Measurements from ENCODE around the gene OAS3. TPM values are rescaled to one million over a fixed set of nuclear protein-coding genes. Genes with fewer than 3 reads are reported as not detected.

OAS3 gene
- total RNA-seq, 3 donors from 2014 or later: 5.2 to 15.1 (median 5.9) TPM

DNA sequence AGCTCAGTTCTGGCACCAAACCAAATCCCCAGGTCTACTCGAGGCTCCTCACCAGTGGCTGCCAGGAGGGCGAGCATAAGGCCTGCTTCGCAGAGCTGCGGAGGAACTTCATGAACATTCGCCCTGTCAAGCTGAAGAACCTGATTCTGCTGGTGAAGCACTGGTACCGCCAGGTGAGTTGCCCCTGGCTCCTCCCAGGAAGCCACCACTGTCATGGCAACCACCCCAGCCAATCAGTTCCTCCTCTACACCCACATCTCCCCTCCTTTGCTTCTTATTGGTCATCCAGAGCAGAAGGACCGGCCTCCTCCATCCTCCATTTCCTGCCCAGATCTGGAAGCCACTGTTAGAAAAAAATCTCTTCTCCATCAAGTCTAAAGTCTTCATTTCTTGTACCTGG lies 22.8 kb downstream of the OAS3 start:
- no peak for DNase-seq (ENCODE audit: low spot score in 2 of 2)
- intact Hi-C loops (cut with DNase I; ENCODE audit: low total_unique reads): no loop called here
- TF ChIP-seq POLR2AphosphoS5 (IDR thresholded peaks at IDR 0.05) (no peak), POLR2A (IDR thresholded peaks at IDR 0.05) (no peak)
- TF ChIP-seq, protein P1, sequence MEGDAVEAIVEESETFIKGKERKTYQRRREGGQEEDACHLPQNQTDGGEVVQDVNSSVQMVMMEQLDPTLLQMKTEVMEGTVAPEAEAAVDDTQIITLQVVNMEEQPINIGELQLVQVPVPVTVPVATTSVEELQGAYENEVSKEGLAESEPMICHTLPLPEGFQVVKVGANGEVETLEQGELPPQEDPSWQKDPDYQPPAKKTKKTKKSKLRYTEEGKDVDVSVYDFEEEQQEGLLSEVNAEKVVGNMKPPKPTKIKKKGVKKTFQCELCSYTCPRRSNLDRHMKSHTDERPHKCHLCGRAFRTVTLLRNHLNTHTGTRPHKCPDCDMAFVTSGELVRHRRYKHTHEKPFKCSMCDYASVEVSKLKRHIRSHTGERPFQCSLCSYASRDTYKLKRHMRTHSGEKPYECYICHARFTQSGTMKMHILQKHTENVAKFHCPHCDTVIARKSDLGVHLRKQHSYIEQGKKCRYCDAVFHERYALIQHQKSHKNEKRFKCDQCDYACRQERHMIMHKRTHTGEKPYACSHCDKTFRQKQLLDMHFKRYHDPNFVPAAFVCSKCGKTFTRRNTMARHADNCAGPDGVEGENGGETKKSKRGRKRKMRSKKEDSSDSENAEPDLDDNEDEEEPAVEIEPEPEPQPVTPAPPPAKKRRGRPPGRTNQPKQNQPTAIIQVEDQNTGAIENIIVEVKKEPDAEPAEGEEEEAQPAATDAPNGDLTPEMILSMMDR (IDR thresholded peaks at IDR 0.05): no peak
- Histone ChIP-seq H3K4me1 (no peaks in the 10 kb centered on the region), H3K9me3 (peaks cover 5 to 8% of the 10 kb centered on the region in 2 donors), H3K27ac (no peak overlapping the region), H3K27me3 (no peaks in the 10 kb centered on the region), H3K4me3 (no peak overlapping the region), H3K36me3 (peaks cover 6% of the 10 kb centered on the region)

DNA sequence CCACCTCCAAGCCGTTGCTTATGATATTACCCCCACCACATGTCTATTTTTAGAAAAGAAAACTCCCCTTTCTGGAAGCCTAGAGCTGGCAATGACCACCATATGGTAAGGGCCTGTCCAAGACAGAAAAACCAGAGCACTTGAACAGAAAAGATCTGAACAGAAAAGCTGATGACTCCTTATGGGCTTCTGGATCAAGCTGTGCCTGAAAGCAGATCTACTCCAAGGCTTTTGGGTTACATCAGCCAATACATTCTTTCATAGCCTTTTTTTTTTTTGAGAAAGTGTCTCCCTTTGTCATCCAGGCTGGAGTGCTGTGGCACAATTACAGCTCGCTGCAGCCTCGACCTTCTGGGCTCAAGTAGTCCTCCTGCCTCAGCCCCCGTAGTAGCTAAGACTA lies 23.3 kb downstream of the OAS3 start:
- Histone ChIP-seq H3K4me3 (no peak overlapping the region), H3K27ac (no peak overlapping the region), H3K36me3 (peaks cover 6% of the 10 kb centered on the region), H3K9me3 (peaks cover 5 to 8% of the 10 kb centered on the region in 2 donors), H3K27me3 (no peaks in the 10 kb centered on the region), H3K4me1 (no peaks in the 10 kb centered on the region)
- DNase-seq (ENCODE audit: low spot score in 2 of 2): no peak
- TF ChIP-seq, protein P1 (IDR thresholded peaks at IDR 0.05): no peak
- TF ChIP-seq POLR2AphosphoS5 (IDR thresholded peaks at IDR 0.05) (no peak), POLR2A (IDR thresholded peaks at IDR 0.05) (no peak)
- intact Hi-C loops (cut with DNase I; ENCODE audit: low total_unique reads): no loop called here

DNA sequence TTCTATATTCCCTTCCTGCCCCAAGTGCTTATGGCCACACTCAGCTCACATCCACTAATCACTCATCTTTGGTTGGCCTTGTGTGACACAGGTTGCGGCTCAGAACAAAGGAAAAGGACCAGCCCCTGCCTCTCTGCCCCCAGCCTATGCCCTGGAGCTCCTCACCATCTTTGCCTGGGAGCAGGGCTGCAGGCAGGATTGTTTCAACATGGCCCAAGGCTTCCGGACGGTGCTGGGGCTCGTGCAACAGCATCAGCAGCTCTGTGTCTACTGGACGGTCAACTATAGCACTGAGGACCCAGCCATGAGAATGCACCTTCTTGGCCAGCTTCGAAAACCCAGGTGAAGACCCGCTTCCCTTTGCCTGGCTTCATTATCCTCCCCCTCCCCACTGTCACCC lies 24.3 kb downstream of the OAS3 start:
- H3K4me3 ChIP-seq: no peak overlapping the region
- H3K27ac ChIP-seq: no peak overlapping the region
- H3K36me3 ChIP-seq: peaks cover 6% of the 10 kb centered on the region
- intact Hi-C loops (cut with DNase I; ENCODE audit: low total_unique reads): no loop called here
- TF ChIP-seq POLR2AphosphoS5 (IDR thresholded peaks at IDR 0.05): no peak
- no peak for TF ChIP-seq POLR2A (IDR thresholded peaks at IDR 0.05)
- TF ChIP-seq, protein P1 (IDR thresholded peaks at IDR 0.05): no peak
- no peaks in the 10 kb centered on the region for H3K4me1 ChIP-seq
- no peaks in the 10 kb centered on the region for H3K27me3 ChIP-seq
- no peak for DNase-seq (ENCODE audit: low spot score in 2 of 2)
- H3K9me3 ChIP-seq: peaks cover 5 to 8% of the 10 kb centered on the region in 2 donors

DNA sequence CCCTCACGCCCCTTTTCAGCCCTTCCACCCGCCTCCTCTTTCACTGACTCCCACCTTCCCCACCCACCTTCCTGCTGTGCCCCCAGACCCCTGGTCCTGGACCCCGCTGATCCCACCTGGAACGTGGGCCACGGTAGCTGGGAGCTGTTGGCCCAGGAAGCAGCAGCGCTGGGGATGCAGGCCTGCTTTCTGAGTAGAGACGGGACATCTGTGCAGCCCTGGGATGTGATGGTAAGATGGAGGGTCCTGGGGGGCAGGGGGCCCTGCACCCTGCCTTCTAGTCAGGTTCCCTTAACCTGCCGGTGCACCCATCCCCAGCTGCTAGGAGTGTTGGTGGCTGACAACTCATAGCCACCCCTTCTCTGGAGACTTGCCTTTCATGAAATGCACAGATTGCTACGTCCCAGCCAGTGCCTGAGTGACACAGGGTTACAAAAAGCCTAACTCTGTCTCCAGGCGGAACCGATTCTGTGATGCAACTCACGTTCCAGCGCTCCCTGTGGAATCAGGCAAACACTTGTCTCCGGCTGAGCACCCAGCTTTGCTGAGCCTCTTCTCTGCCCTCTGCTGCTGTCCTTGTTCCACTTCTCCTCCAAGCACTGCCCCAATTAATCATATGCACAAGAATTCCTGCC lies 25.1 kb downstream of the OAS3 start:
- H3K36me3 ChIP-seq: peaks cover 6% of the 10 kb centered on the region
- no peaks in the 10 kb centered on the region for H3K4me1 ChIP-seq
- H3K27me3 ChIP-seq: no peaks in the 10 kb centered on the region
- no peak for TF ChIP-seq POLR2AphosphoS5 (IDR thresholded peaks at IDR 0.05)
- no peak for TF ChIP-seq POLR2A (IDR thresholded peaks at IDR 0.05)
- TF ChIP-seq, protein P1 (IDR thresholded peaks at IDR 0.05): no peak
- peaks cover 5 to 8% of the 10 kb centered on the region in 2 donors for H3K9me3 ChIP-seq
- DNase-seq (ENCODE audit: low spot score in 2 of 2): no peak
- no peak overlapping the region for H3K4me3 ChIP-seq
- intact Hi-C loops (cut with DNase I; ENCODE audit: low total_unique reads): no loop called here
- no peak overlapping the region for H3K27ac ChIP-seq

DNA sequence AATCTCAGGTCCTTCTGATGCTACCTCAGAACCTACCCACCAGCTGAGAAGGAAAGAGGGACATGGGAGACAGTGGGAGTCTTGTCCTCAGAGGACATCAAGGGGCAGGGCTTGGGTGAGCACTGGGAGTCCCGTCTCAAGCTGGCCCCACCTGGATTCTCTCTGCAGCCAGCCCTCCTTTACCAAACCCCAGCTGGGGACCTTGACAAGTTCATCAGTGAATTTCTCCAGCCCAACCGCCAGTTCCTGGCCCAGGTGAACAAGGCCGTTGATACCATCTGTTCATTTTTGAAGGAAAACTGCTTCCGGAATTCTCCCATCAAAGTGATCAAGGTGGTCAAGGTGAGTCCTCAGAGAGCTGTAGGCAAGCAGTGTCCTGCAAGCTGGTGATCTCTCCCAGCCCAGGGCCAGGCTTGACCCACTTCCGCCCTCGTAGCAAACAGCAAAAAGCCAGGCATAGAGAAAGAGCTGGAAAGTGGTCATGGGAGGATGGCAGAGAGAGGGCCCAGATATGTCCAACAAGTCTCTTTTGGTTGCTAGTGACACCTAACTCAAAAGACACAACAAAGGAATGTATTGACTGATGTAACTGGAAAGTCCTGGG lies 25.9 kb downstream of the OAS3 start:
- H3K36me3 ChIP-seq: peaks cover 6% of the 10 kb centered on the region
- no peaks in the 10 kb centered on the region for H3K27me3 ChIP-seq
- intact Hi-C loops (cut with DNase I; ENCODE audit: low total_unique reads): no loop called here
- no peak overlapping the region for H3K27ac ChIP-seq
- TF ChIP-seq POLR2AphosphoS5 (IDR thresholded peaks at IDR 0.05) (no peak), POLR2A (IDR thresholded peaks at IDR 0.05) (no peak)
- TF ChIP-seq, protein P1 (IDR thresholded peaks at IDR 0.05): no peak
- DNase-seq (ENCODE audit: low spot score in 2 of 2): no peak
- no peaks in the 10 kb centered on the region for H3K4me1 ChIP-seq
- H3K4me3 ChIP-seq: no peak overlapping the region
- H3K9me3 ChIP-seq: peaks cover 0 to 1% of the 10 kb centered on the region in 2 donors

Data from breast epithelium (tissue), 4 donors.